MM.1S (cell line): ENCODE data around the gene PPM1H.

Experiments
- CTCF ChIP-seq: fragments of 300-600 bp; sonication (generic); IDR thresholded peaks from 2 replicates; pipeline ENCODE4 v1.5.1; 2016; ENCODE audit warnings: antibody characterized with exemption, low read length, mixed read lengths
- EZH2 ChIP-seq: fragments of 300-600 bp; sonication (generic); optimal IDR thresholded peaks from 2 replicates; pipeline ENCODE3; 2017; ENCODE audit warnings: low read depth, mild to moderate bottlenecking, antibody characterized with exemption, low read length, mixed read lengths
- EZH2phosphoT487 ChIP-seq: fragments of 300-600 bp; sonication (generic); IDR thresholded peaks from 2 replicates; pipeline ENCODE4 v1.6.1; 2018; ENCODE audit warnings: antibody characterized with exemption, low read length

- TF ChIP-seq CTCF (no peak), EZH2 (no peak), EZH2phosphoT487 (no peak)
These were observed 142.6 kb downstream of the PPM1H start for GRCh38 chr12:62792236-62792870.
